ENCODE measurements around the gene MVB12B. TPM values are rescaled to one million over a fixed set of nuclear protein-coding genes. Genes with fewer than 3 reads are reported as not detected.

Gene MVB12B
- total RNA-seq, 2 donors from 2014 or later, result 18.6 to 19.7 TPM

DNA sequence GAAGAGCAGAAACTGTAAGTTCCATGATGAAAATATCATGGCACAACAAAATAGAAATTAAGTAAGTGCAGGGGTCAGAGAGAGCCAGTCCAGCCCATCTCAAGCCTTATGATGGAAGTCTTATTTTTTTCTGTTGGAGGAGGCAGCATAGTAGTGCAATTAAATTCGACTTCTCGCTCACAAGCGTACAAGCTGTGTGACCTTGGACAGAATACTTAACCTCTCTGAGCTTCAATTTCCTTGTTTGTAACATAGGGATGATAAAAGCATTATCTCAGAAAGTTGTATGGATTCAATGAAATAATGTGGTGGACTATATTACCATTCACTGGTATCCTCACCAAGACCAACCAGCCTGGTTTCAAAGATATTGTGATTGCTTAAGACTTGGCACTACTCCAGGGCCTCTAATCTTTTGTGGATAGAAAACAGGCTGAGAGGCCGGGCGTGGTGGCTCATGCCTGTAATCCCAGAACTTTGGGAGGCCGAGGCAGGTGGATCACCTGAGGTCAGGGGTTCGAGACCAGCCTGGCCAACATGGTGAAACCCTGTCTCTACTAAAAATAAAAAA, 26.8 kb upstream of the MVB12B start:
- WGBS, 2 experiments (ENCODE audit: insufficient coverage in 1 of 2, insufficient read length in 1 of 2), result 94 to 96% methylated on average over 4 to 7 of the region's 7 CpGs

DNA sequence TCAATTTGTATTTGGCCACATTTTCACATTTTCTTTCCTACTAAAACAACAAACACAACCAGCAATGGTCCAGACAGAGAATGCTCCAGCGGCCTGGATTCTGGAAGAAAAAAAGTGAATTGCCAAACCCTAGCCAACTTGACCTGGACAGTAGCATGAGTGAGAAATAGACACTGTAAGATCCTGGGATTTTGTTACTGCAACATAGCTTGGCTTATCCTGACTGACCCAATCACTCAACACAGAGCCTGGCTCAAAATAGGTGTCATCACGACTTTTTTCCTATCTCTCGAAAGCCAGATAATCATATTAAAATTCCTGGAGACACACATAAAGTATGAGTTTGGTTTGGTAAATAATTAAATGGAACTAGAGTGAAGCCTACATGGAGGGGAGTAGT, 25.4 kb upstream of the MVB12B start:
- WGBS, 2 experiments (ENCODE audit: insufficient coverage in 1 of 2, insufficient read length in 1 of 2), result 83 to 100% methylated on average over 1 to 3 of the region's 3 CpGs
- no peak overlapping the region for H3K27ac ChIP-seq (ENCODE audit: low read depth, low read length)
- H3K4me3 ChIP-seq (ENCODE audit: low read length), result no peak overlapping the region
- Mint-ChIP-seq H3K27me3 (ENCODE audit: insufficient read depth) (no peaks in the 10 kb centered on the region), H3K27ac (no peak overlapping the region), H3K9me3 (peaks cover 2% of the 10 kb centered on the region), H3K4me3 (no peak overlapping the region), H3K4me1 (no peaks in the 10 kb centered on the region), H3K36me3 (ENCODE audit: low read depth) (no peaks in the 10 kb centered on the region)
- TF ChIP-seq CTCF (conservative IDR thresholded peaks at IDR 0.05), result no peak
- no peaks in the 10 kb centered on the region for H3K4me1 ChIP-seq (ENCODE audit: control insufficient read depth, insufficient read depth, low read length)
- H3K27me3 ChIP-seq (ENCODE audit: control insufficient read depth, insufficient read depth, low read length, poor library complexity, severe bottlenecking), result no peaks in the 10 kb centered on the region
- no peak overlapping the region for H3K9ac ChIP-seq (ENCODE audit: extremely low read depth, low read length, poor library complexity, severe bottlenecking)
- no peaks in the 10 kb centered on the region for H3K36me3 ChIP-seq (ENCODE audit: control insufficient read depth, insufficient read depth, low read length)
- no peaks in the 10 kb centered on the region for H3K9me3 ChIP-seq (ENCODE audit: control insufficient read depth, low read length)
- DNase-seq, result no peak

More for the DNA sequence above, 26.8 kb upstream of the MVB12B start:
- Mint-ChIP-seq H3K4me1 (no peaks in the 10 kb centered on the region), H3K4me3 (no peak overlapping the region), H3K9me3 (peaks cover 2% of the 10 kb centered on the region), H3K27ac (no peak overlapping the region), H3K36me3 (ENCODE audit: low read depth) (no peaks in the 10 kb centered on the region), H3K27me3 (ENCODE audit: insufficient read depth) (no peaks in the 10 kb centered on the region)
- Histone ChIP-seq H3K4me3 (ENCODE audit: low read length) (no peak overlapping the region), H3K9me3 (ENCODE audit: control insufficient read depth, low read length) (no peaks in the 10 kb centered on the region), H3K27me3 (ENCODE audit: control insufficient read depth, insufficient read depth, low read length, poor library complexity, severe bottlenecking) (no peaks in the 10 kb centered on the region), H3K9ac (ENCODE audit: extremely low read depth, low read length, poor library complexity, severe bottlenecking) (no peak overlapping the region), H3K27ac (ENCODE audit: low read depth, low read length) (no peak overlapping the region), H3K4me1 (ENCODE audit: control insufficient read depth, insufficient read depth, low read length) (no peaks in the 10 kb centered on the region), H3K36me3 (ENCODE audit: control insufficient read depth, insufficient read depth, low read length) (no peaks in the 10 kb centered on the region)
- DNase-seq, result no peak
- TF ChIP-seq CTCF (conservative IDR thresholded peaks at IDR 0.05), result no peak

DNA sequence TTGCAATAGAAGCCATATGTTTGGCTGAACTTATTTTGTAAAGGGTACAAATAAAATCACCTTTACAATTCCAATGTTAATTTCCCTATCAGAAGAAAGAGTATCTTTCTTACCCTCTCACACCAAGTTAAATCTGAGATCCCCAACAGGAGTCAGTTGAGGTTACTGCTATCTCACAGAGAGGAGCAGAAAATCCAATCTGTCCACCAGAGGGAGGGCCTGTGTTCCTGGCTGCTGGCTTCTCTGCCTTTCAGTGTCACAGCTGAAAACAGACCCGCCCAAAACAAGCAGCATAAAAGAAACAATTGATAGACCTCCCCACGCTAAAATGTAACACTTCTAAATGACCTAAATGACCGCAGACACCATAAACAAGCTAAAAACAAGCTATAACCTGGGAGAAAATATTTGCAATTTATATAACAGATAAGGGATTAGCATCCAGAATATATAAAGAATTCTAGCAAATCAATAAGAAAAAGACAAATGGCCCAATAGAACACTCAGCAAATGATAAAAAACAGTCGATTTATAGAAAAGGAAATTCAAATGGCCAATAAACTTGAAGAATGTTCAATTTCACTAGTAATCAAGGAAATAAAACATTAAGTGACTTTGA, 24.5 kb upstream of the MVB12B start:
- no peaks in the 10 kb centered on the region for H3K4me1 Mint-ChIP-seq
- DNase-seq, result peak; percentile 88
- no peak overlapping the region for H3K27ac Mint-ChIP-seq
- H3K4me3 ChIP-seq (ENCODE audit: low read length), result no peak overlapping the region
- H3K4me3 Mint-ChIP-seq, result no peak overlapping the region
- no peaks in the 10 kb centered on the region for H3K36me3 Mint-ChIP-seq (ENCODE audit: low read depth)
- WGBS, 2 experiments (ENCODE audit: insufficient coverage in 1 of 2, insufficient read length in 1 of 2), result 30 to 33% methylated on average over 1 to 4 of the region's 4 CpGs
- H3K4me1 ChIP-seq (ENCODE audit: control insufficient read depth, insufficient read depth, low read length), result no peaks in the 10 kb centered on the region
- H3K9ac ChIP-seq (ENCODE audit: extremely low read depth, low read length, poor library complexity, severe bottlenecking), result no peak overlapping the region
- H3K27me3 ChIP-seq (ENCODE audit: control insufficient read depth, insufficient read depth, low read length, poor library complexity, severe bottlenecking), result no peaks in the 10 kb centered on the region
- TF ChIP-seq CTCF (conservative IDR thresholded peaks at IDR 0.05), result peak; percentile 89
- H3K27ac ChIP-seq (ENCODE audit: low read depth, low read length), result no peak overlapping the region
- no peaks in the 10 kb centered on the region for H3K9me3 ChIP-seq (ENCODE audit: control insufficient read depth, low read length)
- H3K9me3 Mint-ChIP-seq, result peaks cover 2% of the 10 kb centered on the region
- H3K36me3 ChIP-seq (ENCODE audit: control insufficient read depth, insufficient read depth, low read length), result no peaks in the 10 kb centered on the region
- H3K27me3 Mint-ChIP-seq (ENCODE audit: insufficient read depth), result no peaks in the 10 kb centered on the region

Measured in endodermal cell (in vitro differentiated cells).